Left ventricle myocardium inferior (tissue), 1 donor: ENCODE results near the gene FAM89B. TPM values are rescaled to one million over a fixed set of nuclear protein-coding genes. Genes with fewer than 3 reads are reported as not detected.

Experiments
- DNase-seq: peaks from one replicate; pipeline ENCODE4 v3.0.0-alpha.2; 2020
- H3K27ac ChIP-seq: fragments of 200-600 bp; replicated peaks from 2 replicates; pipeline ENCODE4 v1.8.0; 2021
- H3K27me3 ChIP-seq: fragments of 200-600 bp; 2 replicates; pipeline ENCODE4 v1.8.0; 2021; ENCODE audit warnings: low read depth
- H3K36me3 ChIP-seq: fragments of 200-600 bp; 2 replicates; pipeline ENCODE4 v1.8.0; 2021
- H3K4me1 ChIP-seq: fragments of 200-600 bp; 2 replicates; pipeline ENCODE4 v1.8.0; 2021
- H3K4me3 ChIP-seq: fragments of 200-600 bp; 2 replicates; pipeline ENCODE4 v1.8.0; 2021; ENCODE audit warnings: mild to moderate bottlenecking, moderate library complexity
- H3K9me3 ChIP-seq: fragments of 200-600 bp; replicated peaks from 2 replicates; pipeline ENCODE4 v1.8.0; 2021
- CTCF ChIP-seq: fragments of 200-600 bp; IDR thresholded peaks from 2 replicates; pipeline ENCODE4 v1.8.0; 2021; ENCODE audit warnings: antibody characterized with exemption, mild to moderate bottlenecking, borderline replicate concordance
- intact Hi-C: fragments of 100-400 bp; cut with micrococcal nuclease; formaldehyde crosslinking; loops from one replicate; pipeline ENCODE4 v1.11.0; 2022
- total RNA-seq: library from RNA; stranded (reverse); fragmentation: NEBNext Ultra II Directional; extraction: Animal tissue kit (Norgen Biotek cat#: 25700); gene quantifications from one replicate; pipeline ENCODE4 v1.2.1, GENCODE V29; 2021
- donor health status: DM: no; HTN: yes; CAD: no; lungs with severe emphysema.

The FAM89B gene
- total RNA-seq, 1 donor from 2014 or later = 40.9 TPM

- intact Hi-C loops = no loop called here
- Histone ChIP-seq H3K4me1 (peaks cover 49% of the 10 kb centered on the region), H3K4me3 (no peak overlapping the region), H3K27me3 (peaks cover 13% of the 10 kb centered on the region), H3K27ac (no peak overlapping the region), H3K9me3 (no peaks in the 10 kb centered on the region), H3K36me3 (peaks cover 42% of the 10 kb centered on the region)
- no peak for TF ChIP-seq CTCF
- DNase-seq = no peak
Observed at GRCh38 chr11:65584723-65585171, 12.4 kb downstream of the FAM89B start.

GRCh38 chr11:65585396-65586246, 13.3 kb downstream of the FAM89B start:
- no peak for DNase-seq
- H3K27me3 ChIP-seq = peaks cover 13% of the 10 kb centered on the region
- intact Hi-C loops = no loop called here
- peaks cover 58% of the 10 kb centered on the region for H3K4me1 ChIP-seq
- H3K4me3 ChIP-seq = no peak overlapping the region
- no peaks in the 10 kb centered on the region for H3K9me3 ChIP-seq
- H3K27ac ChIP-seq = peak overlapping the region; percentile 91
- no peak for TF ChIP-seq CTCF
- peaks cover 40% of the 10 kb centered on the region for H3K36me3 ChIP-seq

- Histone ChIP-seq H3K4me3 (peak overlapping the region; percentile 34), H3K4me1 (peaks cover 61% of the 10 kb centered on the region), H3K27me3 (peaks cover 13% of the 10 kb centered on the region), H3K36me3 (peaks cover 40% of the 10 kb centered on the region), H3K27ac (peak overlapping the region; percentile 91), H3K9me3 (no peaks in the 10 kb centered on the region)
- no peak for TF ChIP-seq CTCF
- intact Hi-C loops = no loop called here
- no peak for DNase-seq
Observed at GRCh38 chr11:65586247-65586630, 13.9 kb downstream of the FAM89B start.

GRCh38 chr11:65586676-65587075, 14.3 kb downstream of the FAM89B start:
- Histone ChIP-seq H3K27me3 (peaks cover 13% of the 10 kb centered on the region), H3K27ac (peak overlapping the region; percentile 91), H3K4me3 (peak overlapping the region; percentile 34), H3K36me3 (peaks cover 40% of the 10 kb centered on the region), H3K4me1 (peaks cover 65% of the 10 kb centered on the region), H3K9me3 (no peaks in the 10 kb centered on the region)
- no peak for TF ChIP-seq CTCF
- intact Hi-C loops = no loop called here
- no peak for DNase-seq

GRCh38 chr11:65588199-65589054, 16.1 kb downstream of the FAM89B start:
- DNase-seq = peak; percentile 66
- Histone ChIP-seq H3K4me3 (peak overlapping the region; percentile 34), H3K36me3 (peaks cover 35% of the 10 kb centered on the region), H3K4me1 (peaks cover 82% of the 10 kb centered on the region), H3K27me3 (peaks cover 13% of the 10 kb centered on the region), H3K27ac (peak overlapping the region; percentile 91), H3K9me3 (no peaks in the 10 kb centered on the region)
- intact Hi-C loops = no loop called here
- TF ChIP-seq CTCF = peak; percentile 66
